AG09319 (cell line): ENCODE results near the gene SLC39A11.

Experiments
- DNase-seq: peaks from one replicate; pipeline ENCODE4 v3.0.0-alpha.2; 2010; ENCODE audit warnings: low read depth; ENCODE audit errors: extremely low read depth
- CTCF ChIP-seq: IDR thresholded peaks from 2 replicates; pipeline ENCODE4 v1.5.1; 2011; ENCODE audit warnings: low read depth, mild to moderate bottlenecking, inconsistent platforms, low read length, moderate library complexity

The SLC39A11 gene

GRCh38 chr17:73039282-73039681 is 53.2 kb downstream of the SLC39A11 start:
- DNase-seq: no peak
- no peak for TF ChIP-seq CTCF

- no peak for DNase-seq
These were observed 61.0 kb downstream of the SLC39A11 start for GRCh38 chr17:73031472-73031871.

GRCh38 chr17:73030995-73031394 is 61.5 kb downstream of the SLC39A11 start:
- no peak for DNase-seq
- TF ChIP-seq CTCF: no peak

More at GRCh38 chr17:73031472-73031871, 61.0 kb downstream of the SLC39A11 start:
- no peak for TF ChIP-seq CTCF

- TF ChIP-seq CTCF: no peak
- peak; percentile 50 for DNase-seq
These were observed 62.0 kb downstream of the SLC39A11 start for GRCh38 chr17:73030501-73030921.

GRCh38 chr17:73029991-73030390 is 62.5 kb downstream of the SLC39A11 start:
- DNase-seq: no peak
- no peak for TF ChIP-seq CTCF

GRCh38 chr17:73029021-73029420 is 63.5 kb downstream of the SLC39A11 start:
- TF ChIP-seq CTCF: no peak
- DNase-seq: no peak

GRCh38 chr17:73028299-73028755 is 64.2 kb downstream of the SLC39A11 start:
- no peak for TF ChIP-seq CTCF
- peak; percentile 74 for DNase-seq
